ENCODE measurements around the gene ELMO1. TPM values are rescaled to one million over a fixed set of nuclear protein-coding genes. Genes with fewer than 3 reads are reported as not detected.

The ELMO1 gene
- total RNA-seq, 1 experiment from 2014 or later: 7.8 TPM

GRCh38 chr7:37046531-37047079 lies 402.1 kb downstream of the ELMO1 start:
- H3K27ac Mint-ChIP-seq: peak overlapping the region in 1 of 3 experiments; percentile 46; a peak in 1 of 7 replicates
- DNase-seq: no peak
- no peaks in the 10 kb centered on the region for H3K79me1 ChIP-seq (ENCODE audit: insufficient read depth, low read depth, low read length, poor library complexity, severe bottlenecking)

More at GRCh38 chr7:37046531-37047079, 402.1 kb downstream of the ELMO1 start:
- H4K5ac ChIP-seq (ENCODE audit: insufficient read length, low read depth, low read length): no peak overlapping the region
- WGBS (ENCODE audit: extremely low coverage, insufficient read length, low lambda C conversion rate): no CpG with 5 or more reads among the region's 2 CpGs
- Mint-ChIP-seq H3K27me3 (ENCODE audit: low read depth) (no peaks in the 10 kb centered on the region), H3K4me1 (peaks cover 24 to 26% of the 10 kb centered on the region in 2 experiments), H3K4me3 (no peak overlapping the region), H3K9me3 (no peaks in the 10 kb centered on the region), H3K36me3 (ENCODE audit: insufficient read depth in 1 of 3, low read depth in 3 of 3) (no peaks in the 10 kb centered on the region)
- no peaks in the 10 kb centered on the region for H3K79me2 ChIP-seq (ENCODE audit: insufficient read depth, low read length)
- H3K27ac ChIP-seq (ENCODE audit: insufficient read length, low read depth, low read length): no peak overlapping the region
- no peak overlapping the region for H2BK12ac ChIP-seq (ENCODE audit: insufficient read length, low read depth, low read length)
- H3K4ac ChIP-seq (ENCODE audit: low read depth, low read length): no peak overlapping the region
- H2AK5ac ChIP-seq (ENCODE audit: insufficient read length, low read length): no peak overlapping the region
- H2BK120ac ChIP-seq (ENCODE audit: low read depth, low read length, poor library complexity, severe bottlenecking): no peak overlapping the region
- no peak for TF ChIP-seq CTCF (conservative IDR thresholded peaks at IDR 0.05)
- no peak overlapping the region for H2BK20ac ChIP-seq (ENCODE audit: low read depth, low read length, poor library complexity, severe bottlenecking)
- H3K23ac ChIP-seq (ENCODE audit: insufficient read length, low read depth, low read length): no peak overlapping the region
- H3K4me1 ChIP-seq (ENCODE audit: insufficient read depth, low read length): peaks cover 3% of the 10 kb centered on the region; the same call in 1 of the 2 replicates
- H3T11ph ChIP-seq (ENCODE audit: low read length): no peak overlapping the region
- H3K9me3 ChIP-seq (ENCODE audit: control insufficient read depth, low read depth, low read length): no peaks in the 10 kb centered on the region
- no peak overlapping the region for H2BK5ac ChIP-seq (ENCODE audit: insufficient read length, low read length)
- no peaks in the 10 kb centered on the region for H4K20me1 ChIP-seq (ENCODE audit: control insufficient read depth, insufficient read depth, insufficient read length)
- no peak overlapping the region for H4K91ac ChIP-seq (ENCODE audit: insufficient read length, low read depth, low read length)
- H3K56ac ChIP-seq (ENCODE audit: insufficient read length, low read depth, low read length): no peak overlapping the region
- 0 out of 2 replicates have a peak, but pooled peaks cover 3% of the 10 kb centered on the region for H3K27me3 ChIP-seq (ENCODE audit: insufficient read depth, low read length)
- no peak overlapping the region for H2AFZ ChIP-seq (ENCODE audit: low read length)
- no peak overlapping the region for H2BK15ac ChIP-seq (ENCODE audit: low read depth, low read length)
- no peaks in the 10 kb centered on the region for H3K23me2 ChIP-seq (ENCODE audit: insufficient read length, low read depth, low read length, poor library complexity, severe bottlenecking)
- no peak overlapping the region for H3K14ac ChIP-seq (ENCODE audit: insufficient read depth, low read length)
- no peak overlapping the region for H3K9ac ChIP-seq (ENCODE audit: extremely low read depth, insufficient read length, low read length)
- no peak overlapping the region for H3K18ac ChIP-seq (ENCODE audit: insufficient read length, low read depth, low read length)
- no peak overlapping the region for H3K4me2 ChIP-seq (ENCODE audit: insufficient read depth, insufficient read length, low read length)
- no peak overlapping the region for H4K8ac ChIP-seq (replicated peaks; ENCODE audit: insufficient read length, low read depth, low read length)
